Fibroblast of villous mesenchyme (primary cell): ENCODE data around the gene JAZF1. TPM values are rescaled to one million over a fixed set of nuclear protein-coding genes. Genes with fewer than 3 reads are reported as not detected.
A peak's percentile ranks its signal among the peaks of the same experiment; 100 is the strongest.

Experiments
- DNase-seq: peaks from one replicate; pipeline ENCODE4 v3.0.0-alpha.2; 2010; ENCODE audit warnings: low read depth
- H3K4me3 ChIP-seq: 2 replicates; pipeline ENCODE4 v1.5.1; 2011; ENCODE audit warnings: low read depth, mild to moderate bottlenecking, low read length
- CTCF ChIP-seq: IDR thresholded peaks from 2 replicates; pipeline ENCODE4 v1.5.1; 2012; ENCODE audit warnings: low read depth, mild to moderate bottlenecking, low read length; ENCODE audit not compliant: insufficient read depth
- total RNA-seq: library from RNA; depleted of rRNA; stranded (reverse); fragments of >200 nt; gene quantifications from 2 replicates; pipeline ENCODE4 v1.2.3, GENCODE V29; 2012

Gene JAZF1
- total RNA-seq, 1 donor: 38.4 TPM

- H3K4me3 ChIP-seq: no peak overlapping the region
- no peak for DNase-seq
- TF ChIP-seq CTCF: no peak
These were observed 85.4 kb downstream of the JAZF1 start for GRCh38 chr7:28095231-28095630.

- peak; percentile 88 for DNase-seq
- no peak overlapping the region for H3K4me3 ChIP-seq
- peak; percentile 81 for TF ChIP-seq CTCF
These were observed 86.9 kb downstream of the JAZF1 start for GRCh38 chr7:28093623-28094232.

GRCh38 chr7:28091190-28091589, 89.4 kb downstream of the JAZF1 start:
- peak; percentile 60 for DNase-seq
- no peak for TF ChIP-seq CTCF
- H3K4me3 ChIP-seq: no peak overlapping the region

GRCh38 chr7:28088901-28089714, 91.5 kb downstream of the JAZF1 start:
- no peak for TF ChIP-seq CTCF
- no peak for DNase-seq
- no peak overlapping the region for H3K4me3 ChIP-seq

- peak; percentile 82 for DNase-seq
- no peak for TF ChIP-seq CTCF
- no peak overlapping the region for H3K4me3 ChIP-seq
These were observed 92.6 kb downstream of the JAZF1 start for GRCh38 chr7:28088032-28088431.

GRCh38 chr7:28086198-28086597, 94.4 kb downstream of the JAZF1 start:
- no peak for DNase-seq
- no peak for TF ChIP-seq CTCF

More at GRCh38 chr7:28086198-28086597, 94.4 kb downstream of the JAZF1 start:
- no peak overlapping the region for H3K4me3 ChIP-seq
